HUES48 (cell line): Measurements from ENCODE around the gene ELAVL4.

Source experiments
- H3K27ac ChIP-seq: one replicate; pipeline ENCODE4 v1.7.0; 2013; ENCODE audit warnings: low read depth, low read length, inconsistent platforms
- H3K27me3 ChIP-seq: 2 replicates; pipeline ENCODE4 v1.6.1; 2013; ENCODE audit warnings: mild to moderate bottlenecking, low read length; ENCODE audit not compliant: control insufficient read depth, insufficient read depth
- H3K36me3 ChIP-seq: 2 replicates; pipeline ENCODE4 v1.6.1; 2013; ENCODE audit warnings: low read length; ENCODE audit not compliant: control insufficient read depth, insufficient read depth
- H3K4me1 ChIP-seq: 2 replicates; pipeline ENCODE4 v1.6.1; 2013; ENCODE audit warnings: mild to moderate bottlenecking, low read length; ENCODE audit not compliant: control insufficient read depth, insufficient read depth
- H3K4me3 ChIP-seq: 2 replicates; pipeline ENCODE4 v1.5.1; 2013; ENCODE audit warnings: mild to moderate bottlenecking, low read depth, low read length
- H3K9ac ChIP-seq: 2 replicates; pipeline ENCODE4 v1.6.1; 2013; ENCODE audit warnings: mild to moderate bottlenecking, low read depth, low read length, moderate library complexity
- H3K9me3 ChIP-seq: 2 replicates; pipeline ENCODE4 v1.6.1; 2013; ENCODE audit warnings: low read length; ENCODE audit not compliant: control insufficient read depth, insufficient read depth

Gene ELAVL4

GRCh38 chr1:50180367-50180766 lies 71.6 kb downstream of the ELAVL4 start:
- Histone ChIP-seq H3K27me3 (no peaks in the 10 kb centered on the region), H3K9me3 (no peaks in the 10 kb centered on the region), H3K27ac (no peak overlapping the region), H3K4me3 (no peak overlapping the region), H3K4me1 (0 out of 2 replicates have a peak, but pooled peaks cover 6% of the 10 kb centered on the region), H3K36me3 (no peaks in the 10 kb centered on the region), H3K9ac (no peak overlapping the region)

- no peak overlapping the region for H3K9ac ChIP-seq
- no peak overlapping the region for H3K27ac ChIP-seq
- no peaks in the 10 kb centered on the region for H3K9me3 ChIP-seq
Observed at GRCh38 chr1:50181027-50181663, 72.4 kb downstream of the ELAVL4 start.

GRCh38 chr1:50183378-50184133 lies 74.8 kb downstream of the ELAVL4 start:
- Histone ChIP-seq H3K36me3 (no peaks in the 10 kb centered on the region), H3K27me3 (no peaks in the 10 kb centered on the region), H3K9me3 (no peaks in the 10 kb centered on the region), H3K9ac (no peak overlapping the region), H3K27ac (no peak overlapping the region), H3K4me1 (0 out of 2 replicates have a peak, but pooled peaks cover 6% of the 10 kb centered on the region), H3K4me3 (no peak overlapping the region)

More at GRCh38 chr1:50181027-50181663, 72.4 kb downstream of the ELAVL4 start:
- H3K36me3 ChIP-seq = no peaks in the 10 kb centered on the region
- H3K27me3 ChIP-seq = no peaks in the 10 kb centered on the region
- no peak overlapping the region for H3K4me3 ChIP-seq
- 0 out of 2 replicates have a peak, but pooled peaks cover 6% of the 10 kb centered on the region for H3K4me1 ChIP-seq

GRCh38 chr1:50189369-50189768 lies 80.6 kb downstream of the ELAVL4 start:
- no peak overlapping the region for H3K4me3 ChIP-seq
- no peaks in the 10 kb centered on the region for H3K36me3 ChIP-seq
- H3K27ac ChIP-seq = no peak overlapping the region
- no peaks in the 10 kb centered on the region for H3K9me3 ChIP-seq
- no peak overlapping the region for H3K9ac ChIP-seq
- no peaks in the 10 kb centered on the region for H3K4me1 ChIP-seq
- H3K27me3 ChIP-seq = no peaks in the 10 kb centered on the region

- Histone ChIP-seq H3K4me3 (no peak overlapping the region), H3K27me3 (no peaks in the 10 kb centered on the region), H3K4me1 (no peaks in the 10 kb centered on the region), H3K9me3 (no peaks in the 10 kb centered on the region), H3K27ac (no peak overlapping the region), H3K36me3 (no peaks in the 10 kb centered on the region), H3K9ac (no peak overlapping the region)
Observed at GRCh38 chr1:50193002-50193401, 84.3 kb downstream of the ELAVL4 start.

GRCh38 chr1:50195205-50195604 lies 86.5 kb downstream of the ELAVL4 start:
- no peak overlapping the region for H3K4me3 ChIP-seq
- H3K9me3 ChIP-seq = no peaks in the 10 kb centered on the region
- H3K9ac ChIP-seq = no peak overlapping the region
- H3K36me3 ChIP-seq = no peaks in the 10 kb centered on the region
- no peaks in the 10 kb centered on the region for H3K4me1 ChIP-seq
- no peaks in the 10 kb centered on the region for H3K27me3 ChIP-seq
- no peak overlapping the region for H3K27ac ChIP-seq

- no peaks in the 10 kb centered on the region for H3K36me3 ChIP-seq
- no peaks in the 10 kb centered on the region for H3K9me3 ChIP-seq
- no peaks in the 10 kb centered on the region for H3K4me1 ChIP-seq
- H3K9ac ChIP-seq = no peak overlapping the region
- H3K27ac ChIP-seq = no peak overlapping the region
- no peak overlapping the region for H3K4me3 ChIP-seq
- H3K27me3 ChIP-seq = no peaks in the 10 kb centered on the region
Observed at GRCh38 chr1:50196081-50196480, 87.4 kb downstream of the ELAVL4 start.

GRCh38 chr1:50197216-50197615 lies 88.5 kb downstream of the ELAVL4 start:
- Histone ChIP-seq H3K9ac (no peak overlapping the region), H3K27ac (no peak overlapping the region), H3K4me3 (no peak overlapping the region), H3K36me3 (no peaks in the 10 kb centered on the region), H3K4me1 (no peaks in the 10 kb centered on the region), H3K27me3 (no peaks in the 10 kb centered on the region), H3K9me3 (no peaks in the 10 kb centered on the region)

- H3K4me3 ChIP-seq = no peak overlapping the region
- H3K9ac ChIP-seq = no peak overlapping the region
- no peaks in the 10 kb centered on the region for H3K4me1 ChIP-seq
- no peaks in the 10 kb centered on the region for H3K27me3 ChIP-seq
- no peak overlapping the region for H3K27ac ChIP-seq
- no peaks in the 10 kb centered on the region for H3K9me3 ChIP-seq
- no peaks in the 10 kb centered on the region for H3K36me3 ChIP-seq
Observed at GRCh38 chr1:50208315-50208714, 99.6 kb downstream of the ELAVL4 start.

GRCh38 chr1:50208756-50209155 lies 100.0 kb downstream of the ELAVL4 start:
- no peaks in the 10 kb centered on the region for H3K27me3 ChIP-seq
- no peak overlapping the region for H3K4me3 ChIP-seq
- no peaks in the 10 kb centered on the region for H3K4me1 ChIP-seq
- no peak overlapping the region for H3K27ac ChIP-seq
- H3K9me3 ChIP-seq = no peaks in the 10 kb centered on the region
- H3K9ac ChIP-seq = no peak overlapping the region
- H3K36me3 ChIP-seq = no peaks in the 10 kb centered on the region

GRCh38 chr1:50209749-50210148 lies 101.0 kb downstream of the ELAVL4 start:
- Histone ChIP-seq H3K36me3 (no peaks in the 10 kb centered on the region), H3K9ac (no peak overlapping the region), H3K4me3 (no peak overlapping the region), H3K4me1 (no peaks in the 10 kb centered on the region), H3K27me3 (no peaks in the 10 kb centered on the region), H3K9me3 (no peaks in the 10 kb centered on the region), H3K27ac (no peak overlapping the region)
